22Rv1 (cell line): ENCODE measurements around the gene MIPOL1.

Source experiments
- ZFX ChIP-seq: fragments of 450-650 bp; IDR thresholded peaks from 2 replicates; pipeline ENCODE4 v1.6.1; 2017; ENCODE audit warnings: antibody characterized with exemption, borderline replicate concordance
- TF ChIP-seq, protein P1 (sequence below): fragments of 450-650 bp; IDR thresholded peaks from 2 replicates; pipeline ENCODE4 v1.5.1; 2017; ENCODE audit warnings: mild to moderate bottlenecking

DNA sequence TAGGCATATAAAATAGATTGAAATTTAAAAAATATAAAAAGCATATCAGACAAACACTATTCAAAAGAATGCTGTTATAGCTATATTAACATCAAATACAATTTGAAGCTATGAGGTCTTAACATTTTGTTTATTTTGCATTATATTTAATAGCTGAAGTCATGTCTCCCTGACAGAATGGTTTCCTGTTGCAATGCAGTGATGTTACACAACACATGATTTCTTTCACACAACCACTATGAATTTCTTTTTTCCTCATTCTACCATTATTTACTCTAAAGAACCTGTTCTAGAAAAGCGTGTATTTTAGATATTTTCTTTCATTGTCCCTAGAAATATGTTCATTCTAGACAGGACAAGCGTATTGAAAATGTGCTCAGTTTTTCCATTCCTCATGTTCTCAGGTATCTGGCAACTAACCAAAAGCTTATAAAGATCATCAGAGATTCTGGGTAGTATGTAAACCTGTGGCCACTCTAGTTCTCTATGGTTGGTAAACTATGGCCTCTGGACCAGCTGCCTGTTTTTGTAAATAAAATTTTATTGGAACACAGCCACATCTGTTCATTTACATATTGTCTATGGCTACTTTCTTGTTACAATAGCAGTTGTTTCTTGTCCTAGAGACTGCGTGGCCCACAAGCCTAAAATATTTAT is 213.5 kb downstream of the MIPOL1 start:
- TF ChIP-seq, protein P1, sequence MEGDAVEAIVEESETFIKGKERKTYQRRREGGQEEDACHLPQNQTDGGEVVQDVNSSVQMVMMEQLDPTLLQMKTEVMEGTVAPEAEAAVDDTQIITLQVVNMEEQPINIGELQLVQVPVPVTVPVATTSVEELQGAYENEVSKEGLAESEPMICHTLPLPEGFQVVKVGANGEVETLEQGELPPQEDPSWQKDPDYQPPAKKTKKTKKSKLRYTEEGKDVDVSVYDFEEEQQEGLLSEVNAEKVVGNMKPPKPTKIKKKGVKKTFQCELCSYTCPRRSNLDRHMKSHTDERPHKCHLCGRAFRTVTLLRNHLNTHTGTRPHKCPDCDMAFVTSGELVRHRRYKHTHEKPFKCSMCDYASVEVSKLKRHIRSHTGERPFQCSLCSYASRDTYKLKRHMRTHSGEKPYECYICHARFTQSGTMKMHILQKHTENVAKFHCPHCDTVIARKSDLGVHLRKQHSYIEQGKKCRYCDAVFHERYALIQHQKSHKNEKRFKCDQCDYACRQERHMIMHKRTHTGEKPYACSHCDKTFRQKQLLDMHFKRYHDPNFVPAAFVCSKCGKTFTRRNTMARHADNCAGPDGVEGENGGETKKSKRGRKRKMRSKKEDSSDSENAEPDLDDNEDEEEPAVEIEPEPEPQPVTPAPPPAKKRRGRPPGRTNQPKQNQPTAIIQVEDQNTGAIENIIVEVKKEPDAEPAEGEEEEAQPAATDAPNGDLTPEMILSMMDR, result no peak
- TF ChIP-seq ZFX, result no peak
